Activated naive CD4-positive, alpha-beta T cell treated with anti-CD3 and anti-CD28 coated beads for 36 hours (primary cell): ENCODE data around the gene TPRN. TPM values are rescaled to one million over a fixed set of nuclear protein-coding genes. Genes with fewer than 3 reads are reported as not detected.

Source experiments
- CTCF ChIA-PET: fragments of 350-600 bp; sonication (Branson Sonifier 250); formaldehyde crosslinking; loops from one replicate; lab custom pipeline; 2021; ENCODE audit warnings: antibody characterized with exemption; lab: Charles Lee
- DNase-seq: peaks from one replicate; pipeline ENCODE4 v3.0.0-alpha.2; 2020
- H3K27ac Mint-ChIP-seq: one replicate; pipeline ENCODE4 v1.8.0; 2021; ENCODE audit warnings: mild to moderate bottlenecking, mixed read lengths
- H3K27me3 Mint-ChIP-seq: one replicate; pipeline ENCODE4 v1.8.0; 2021; ENCODE audit warnings: low read depth, mixed read lengths
- H3K36me3 Mint-ChIP-seq: one replicate; pipeline ENCODE4 v1.8.0; 2021; ENCODE audit warnings: low read depth, mixed read lengths
- H3K4me1 Mint-ChIP-seq: one replicate; pipeline ENCODE4 v1.8.0; 2021; ENCODE audit warnings: low read depth, mixed read lengths
- H3K4me3 Mint-ChIP-seq: one replicate; pipeline ENCODE4 v1.8.0; 2021; ENCODE audit warnings: mild to moderate bottlenecking, moderate library complexity, mixed read lengths
- H3K9me3 Mint-ChIP-seq: one replicate; pipeline ENCODE4 v1.8.0; 2021; ENCODE audit warnings: mixed read lengths
- intact Hi-C: fragments of 100-400 bp; cut with micrococcal nuclease; formaldehyde crosslinking; loops from one replicate; pipeline ENCODE4 v1.15.1; 2023
- total RNA-seq, 2 experiments: library from RNA; stranded (reverse); gene quantifications; one replicate each; pipeline ENCODE4 v1.2.3, GENCODE V29; 2021

The TPRN gene
- total RNA-seq, 2 experiments from 2014 or later: 2.1 to 2.6 TPM

GRCh38 chr9:137170486-137171148 lies 29.9 kb downstream of the TPRN start:
- intact Hi-C loops: loop anchor here (2.0 to 5.0 kb wide), 2 partner anchors 43 to 120 kb away; no protein-coding TSS in a partner anchor
- DNase-seq: no peak
- Mint-ChIP-seq H3K4me1 (peaks cover 8% of the 10 kb centered on the region), H3K27ac (no peak overlapping the region), H3K27me3 (peaks cover 24% of the 10 kb centered on the region), H3K9me3 (no peaks in the 10 kb centered on the region), H3K4me3 (no peak overlapping the region), H3K36me3 (no peaks in the 10 kb centered on the region)
- CTCF ChIA-PET: interaction anchor here (0.6 kb wide), 2 partner anchors 43 to 250 kb away, joined by 3 read pairs; no protein-coding TSS in a partner anchor

GRCh38 chr9:137169896-137170358 lies 30.6 kb downstream of the TPRN start, which contains the start of gene LRRC26:
TSS of gene LRRC26 (minus strand) at chr9:137170051. CDS start at chr9:137169943, 108 bp downstream.
- H3K4me1 Mint-ChIP-seq: peaks cover 7% of the 10 kb centered on the region
- no peak within 1 kb of the TSS for H3K27ac Mint-ChIP-seq
- no peaks in the 10 kb centered on the region for H3K36me3 Mint-ChIP-seq
- CTCF ChIA-PET: no interaction called here
- peak within 1 kb of the TSS; percentile 45 for H3K4me3 Mint-ChIP-seq
- peaks cover 24% of the 10 kb centered on the region for H3K27me3 Mint-ChIP-seq
- no peak for DNase-seq
- H3K9me3 Mint-ChIP-seq: no peaks in the 10 kb centered on the region
- intact Hi-C loops: loop anchor here (2.0 to 5.0 kb wide), 2 partner anchors 43 to 119 kb away; no protein-coding TSS in a partner anchor

GRCh38 chr9:137168904-137169856 lies 31.4 kb downstream of the TPRN start:
- Mint-ChIP-seq H3K4me3 (peak overlapping the region; percentile 45), H3K36me3 (no peaks in the 10 kb centered on the region), H3K27ac (no peak overlapping the region), H3K9me3 (no peaks in the 10 kb centered on the region), H3K27me3 (peaks cover 25% of the 10 kb centered on the region), H3K4me1 (peaks cover 4% of the 10 kb centered on the region)
- no peak for DNase-seq
- CTCF ChIA-PET: no interaction called here
- intact Hi-C loops: no loop called here

GRCh38 chr9:137168573-137168903 lies 32.0 kb downstream of the TPRN start:
- Mint-ChIP-seq H3K27ac (no peak overlapping the region), H3K36me3 (no peaks in the 10 kb centered on the region), H3K4me3 (no peak overlapping the region), H3K4me1 (peaks cover 4% of the 10 kb centered on the region), H3K27me3 (peaks cover 27% of the 10 kb centered on the region), H3K9me3 (no peaks in the 10 kb centered on the region)
- intact Hi-C loops: no loop called here
- DNase-seq: no peak
- CTCF ChIA-PET: no interaction called here

GRCh38 chr9:137167747-137168572 lies 32.6 kb downstream of the TPRN start:
- no peak overlapping the region for H3K4me3 Mint-ChIP-seq
- intact Hi-C loops: no loop called here
- CTCF ChIA-PET: no interaction called here
- H3K27ac Mint-ChIP-seq: no peak overlapping the region
- no peaks in the 10 kb centered on the region for H3K36me3 Mint-ChIP-seq
- no peaks in the 10 kb centered on the region for H3K9me3 Mint-ChIP-seq
- peaks cover 26% of the 10 kb centered on the region for H3K27me3 Mint-ChIP-seq
- H3K4me1 Mint-ChIP-seq: peaks cover 1% of the 10 kb centered on the region
- no peak for DNase-seq

- H3K4me3 Mint-ChIP-seq: no peak overlapping the region
- DNase-seq: no peak
- CTCF ChIA-PET: no interaction called here
- peaks cover 1% of the 10 kb centered on the region for H3K4me1 Mint-ChIP-seq
- no peak overlapping the region for H3K27ac Mint-ChIP-seq
- intact Hi-C loops: no loop called here
- H3K36me3 Mint-ChIP-seq: no peaks in the 10 kb centered on the region
- H3K9me3 Mint-ChIP-seq: no peaks in the 10 kb centered on the region
- peaks cover 26% of the 10 kb centered on the region for H3K27me3 Mint-ChIP-seq
These were observed 33.2 kb downstream of the TPRN start for GRCh38 chr9:137167277-137167746.

GRCh38 chr9:137166380-137167229 lies 33.9 kb downstream of the TPRN start:
- Mint-ChIP-seq H3K4me3 (no peak overlapping the region), H3K9me3 (no peaks in the 10 kb centered on the region), H3K27ac (no peak overlapping the region), H3K4me1 (peaks cover 1% of the 10 kb centered on the region), H3K36me3 (no peaks in the 10 kb centered on the region), H3K27me3 (peaks cover 29% of the 10 kb centered on the region)
- DNase-seq: no peak
- CTCF ChIA-PET: no interaction called here
- intact Hi-C loops: no loop called here

- no peak overlapping the region for H3K27ac Mint-ChIP-seq
- peaks cover 22% of the 10 kb centered on the region for H3K27me3 Mint-ChIP-seq
- H3K9me3 Mint-ChIP-seq: no peaks in the 10 kb centered on the region
- H3K4me1 Mint-ChIP-seq: peaks cover 1% of the 10 kb centered on the region
- no peak overlapping the region for H3K4me3 Mint-ChIP-seq
- no peaks in the 10 kb centered on the region for H3K36me3 Mint-ChIP-seq
- no peak for DNase-seq
- intact Hi-C loops: no loop called here
- CTCF ChIA-PET: no interaction called here
These were observed 35.2 kb downstream of the TPRN start for GRCh38 chr9:137165250-137165836.

- Mint-ChIP-seq H3K27ac (no peak overlapping the region), H3K4me3 (no peak overlapping the region), H3K27me3 (peaks cover 23% of the 10 kb centered on the region), H3K9me3 (no peaks in the 10 kb centered on the region), H3K4me1 (peaks cover 1% of the 10 kb centered on the region), H3K36me3 (no peaks in the 10 kb centered on the region)
- CTCF ChIA-PET: no interaction called here
- no peak for DNase-seq
- intact Hi-C loops: no loop called here
These were observed 35.9 kb downstream of the TPRN start for GRCh38 chr9:137164370-137165249.

GRCh38 chr9:137163805-137164204 lies 36.7 kb downstream of the TPRN start:
- no peak overlapping the region for H3K4me3 Mint-ChIP-seq
- CTCF ChIA-PET: no interaction called here
- peaks cover 29% of the 10 kb centered on the region for H3K27me3 Mint-ChIP-seq

More at GRCh38 chr9:137163805-137164204, 36.7 kb downstream of the TPRN start:
- no peak for DNase-seq
- intact Hi-C loops: no loop called here
- Mint-ChIP-seq H3K36me3 (no peaks in the 10 kb centered on the region), H3K27ac (no peak overlapping the region), H3K9me3 (no peaks in the 10 kb centered on the region), H3K4me1 (peaks cover 5% of the 10 kb centered on the region)
